GM21786 (cell line): ENCODE measurements around the gene JAK3.
"Not testable (repeated sequence)": the region's sequence is repeated elsewhere in the genome, so short reads cannot be mapped to it uniquely, and the experiment has no call there.

Experiments
- ATAC-seq: cut with Tn5 transposase; IDR thresholded peaks from one replicate; pipeline ENCODE4 v1.9.1; 2021; ENCODE audit not compliant: unreplicated experiment

The JAK3 gene

DNA sequence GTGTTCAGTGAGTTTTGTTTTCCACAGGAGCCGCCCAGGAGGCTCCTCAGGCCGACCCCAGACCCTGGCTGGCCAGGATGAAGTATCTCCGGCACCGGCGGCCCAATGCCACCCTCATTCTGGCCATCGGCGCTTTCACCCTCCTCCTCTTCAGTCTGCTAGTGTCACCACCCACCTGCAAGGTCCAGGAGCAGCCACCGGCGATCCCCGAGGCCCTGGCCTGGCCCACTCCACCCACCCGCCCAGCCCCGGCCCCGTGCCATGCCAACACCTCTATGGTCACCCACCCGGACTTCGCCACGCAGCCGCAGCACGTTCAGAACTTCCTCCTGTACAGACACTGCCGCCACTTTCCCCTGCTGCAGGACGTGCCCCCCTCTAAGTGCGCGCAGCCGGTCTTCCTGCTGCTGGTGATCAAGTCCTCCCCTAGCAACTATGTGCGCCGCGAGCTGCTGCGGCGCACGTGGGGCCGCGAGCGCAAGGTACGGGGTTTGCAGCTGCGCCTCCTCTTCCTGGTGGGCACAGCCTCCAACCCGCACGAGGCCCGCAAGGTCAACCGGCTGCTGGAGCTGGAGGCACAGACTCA, 40.0 kb downstream of the JAK3 start:
- no peak for ATAC-seq

GRCh38 chr19:17806945-17807344, 40.8 kb downstream of the JAK3 start:
- no peak for ATAC-seq

DNA sequence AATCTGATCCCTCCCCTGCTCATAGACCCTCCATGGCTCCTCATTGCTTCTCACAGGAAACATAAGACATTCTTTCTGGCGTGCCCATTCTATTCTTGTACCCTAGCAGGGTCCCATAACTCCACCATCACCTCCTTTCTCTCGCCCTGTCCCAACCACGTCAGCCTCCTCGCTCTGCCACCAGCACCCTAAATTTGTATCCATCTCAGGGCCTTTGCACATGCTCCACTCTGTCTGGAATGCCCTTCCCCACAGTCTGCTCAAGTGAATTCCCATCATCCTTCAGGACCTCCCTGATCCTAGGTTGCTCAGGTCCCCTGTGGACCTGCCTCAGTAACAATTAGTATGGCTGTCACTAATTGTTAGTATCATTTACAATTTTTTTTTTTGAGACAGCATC, 42.4 kb downstream of the JAK3 start:
- ATAC-seq: no peak

- no peak for ATAC-seq
Measured at GRCh38 chr19:17803264-17803896, 44.4 kb downstream of the JAK3 start.

DNA sequence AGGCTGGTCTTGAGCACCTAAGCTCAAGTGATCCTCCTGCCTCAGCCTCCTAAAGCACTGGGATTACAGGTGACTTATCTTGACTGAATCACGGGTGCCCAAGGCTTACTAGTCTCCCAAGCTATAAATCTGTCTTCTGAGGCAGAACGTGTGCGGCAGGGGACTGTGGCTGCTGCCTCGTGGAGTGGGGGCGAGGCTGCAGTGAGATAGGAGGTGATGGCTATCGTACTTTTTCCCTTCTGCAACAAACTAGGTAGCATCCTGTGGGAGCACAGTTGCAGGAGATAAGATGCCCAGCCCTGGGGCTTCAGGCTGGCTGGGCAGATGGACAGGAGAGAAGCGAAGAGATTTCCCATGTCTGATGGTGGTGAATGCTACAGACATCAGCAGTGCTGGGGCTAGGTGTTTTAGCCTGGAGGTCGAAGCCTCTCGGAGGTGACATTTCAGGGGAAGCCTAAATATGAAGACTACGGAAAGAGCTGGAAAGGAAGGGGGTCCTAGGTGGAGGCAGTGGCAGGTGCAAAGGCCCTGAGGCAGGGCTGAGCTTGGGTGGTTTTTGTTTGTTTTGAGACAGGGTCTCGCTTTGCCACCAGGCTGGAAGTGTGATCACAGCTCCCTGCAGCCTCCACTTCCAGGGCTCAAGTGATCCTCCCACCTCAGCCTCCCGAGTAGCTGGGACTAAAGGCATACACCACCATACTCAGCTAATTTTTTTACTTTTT, 45.5 kb downstream of the JAK3 start:
- ATAC-seq: no peak

DNA sequence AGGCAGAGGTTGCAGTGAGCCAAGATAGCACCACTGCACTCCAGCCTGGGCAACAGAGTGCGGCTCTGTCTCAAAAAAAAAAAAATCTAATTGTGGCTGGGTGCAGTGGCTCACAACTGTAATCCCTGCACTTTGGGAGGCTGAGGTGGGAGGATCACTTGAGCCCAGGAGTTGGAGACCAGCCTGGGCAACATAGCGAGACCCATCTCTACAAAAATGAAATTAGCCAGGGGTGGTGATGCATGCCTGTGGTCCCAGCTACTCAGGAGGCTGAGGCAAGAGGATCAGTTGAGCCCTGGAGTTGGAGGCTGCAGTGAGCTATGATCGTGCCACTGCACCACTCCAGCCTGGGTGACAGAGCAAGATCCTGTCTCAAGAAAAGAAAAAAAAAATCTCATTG, 49.2 kb downstream of the JAK3 start:
- not testable (repeated sequence) for ATAC-seq

GRCh38 chr19:17797424-17798201, 50.2 kb downstream of the JAK3 start:
- ATAC-seq: no peak

- ATAC-seq: no peak
Measured at GRCh38 chr19:17796838-17797423, 50.9 kb downstream of the JAK3 start.

- ATAC-seq: no peak
Measured at GRCh38 chr19:17796013-17796837, 51.6 kb downstream of the JAK3 start.

DNA sequence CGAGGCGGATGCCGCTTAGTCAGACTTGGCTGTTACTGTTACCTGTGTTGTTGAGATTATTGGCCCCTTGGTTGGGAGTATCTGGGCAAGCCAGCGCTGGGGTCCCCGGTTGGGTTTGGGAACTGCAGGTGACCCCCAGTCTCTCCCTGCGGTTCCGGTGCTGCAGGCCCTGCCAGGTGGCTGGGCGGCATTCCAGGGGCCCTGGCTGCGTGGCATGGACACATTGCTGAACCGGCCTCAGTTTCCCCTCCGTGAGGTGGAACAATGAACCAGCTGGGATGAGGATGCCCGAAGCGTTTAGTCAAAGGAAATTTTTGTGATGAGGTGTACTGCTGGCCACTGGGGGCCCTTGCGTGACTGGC, 52.3 kb downstream of the JAK3 start:
- ATAC-seq: no peak

DNA sequence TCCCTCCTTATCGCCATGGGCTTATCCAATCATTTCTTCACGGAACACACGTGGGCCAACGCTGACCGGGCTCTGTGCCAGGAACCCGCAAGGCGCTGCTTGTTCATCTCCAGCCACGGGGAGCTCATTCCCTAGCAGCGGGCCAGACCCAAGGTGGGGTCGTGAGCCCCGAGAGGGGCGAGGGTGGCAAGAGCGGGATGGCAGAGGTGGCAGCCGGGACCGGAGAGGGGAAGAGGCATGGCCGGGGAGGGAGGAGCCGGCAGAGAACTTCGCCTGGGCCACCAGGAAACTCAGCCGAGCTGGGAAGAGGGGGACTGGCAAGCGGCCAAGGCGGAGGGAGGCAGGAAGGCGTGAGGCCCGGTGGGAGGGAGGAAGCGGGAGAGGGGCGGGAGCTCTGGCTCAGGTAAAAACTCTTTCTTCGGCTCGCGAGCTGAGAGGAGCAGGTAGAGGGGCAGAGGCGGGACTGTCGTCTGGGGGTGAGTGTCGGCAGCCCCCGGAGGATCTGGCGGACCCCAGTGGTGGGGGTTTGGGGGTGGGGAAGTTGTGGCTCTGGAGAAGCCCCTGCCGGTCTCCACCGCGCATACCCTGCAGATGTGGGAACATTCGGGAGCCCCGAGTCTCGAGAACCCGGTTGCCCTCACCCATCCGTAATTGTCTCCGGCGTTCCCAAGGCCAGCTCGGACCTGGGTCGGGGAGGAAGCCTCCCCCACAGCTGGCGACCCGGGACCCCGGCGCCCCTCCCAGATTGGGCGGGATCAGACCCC, 52.9 kb downstream of the JAK3 start, which contains the start of gene B3GNT3:
B3GNT3 (plus strand) TSS at position 408 of the 764 bp plus-strand sequence. CDS start 12,670 bp downstream, outside the sequence.
- no peak for ATAC-seq

GRCh38 chr19:17794412-17794730, 53.4 kb downstream of the JAK3 start:
- no peak for ATAC-seq

GRCh38 chr19:17790059-17790780, 57.6 kb downstream of the JAK3 start:
- ATAC-seq: no peak

DNA sequence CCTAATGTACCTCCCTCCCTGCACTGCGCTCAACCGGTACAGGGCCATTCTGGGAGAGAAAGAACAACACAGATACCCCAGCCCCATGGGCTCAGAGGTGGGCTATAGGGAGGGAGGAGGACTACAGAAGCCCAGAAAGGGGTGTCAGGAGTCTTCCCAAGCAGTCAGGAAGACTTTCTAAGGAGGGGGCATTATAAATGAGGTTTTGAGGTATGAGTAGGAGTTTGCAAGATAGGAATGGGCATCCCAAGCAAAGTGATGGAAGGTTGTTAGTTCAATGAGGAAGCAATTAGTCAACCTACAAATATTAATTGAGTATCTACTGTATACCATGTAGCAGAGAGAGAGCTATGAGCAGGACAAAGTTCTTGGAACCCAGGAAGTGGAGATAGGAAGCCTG, 59.1 kb downstream of the JAK3 start:
- no peak for ATAC-seq

GRCh38 chr19:17787274-17787913, 60.4 kb downstream of the JAK3 start:
- ATAC-seq: no peak

DNA sequence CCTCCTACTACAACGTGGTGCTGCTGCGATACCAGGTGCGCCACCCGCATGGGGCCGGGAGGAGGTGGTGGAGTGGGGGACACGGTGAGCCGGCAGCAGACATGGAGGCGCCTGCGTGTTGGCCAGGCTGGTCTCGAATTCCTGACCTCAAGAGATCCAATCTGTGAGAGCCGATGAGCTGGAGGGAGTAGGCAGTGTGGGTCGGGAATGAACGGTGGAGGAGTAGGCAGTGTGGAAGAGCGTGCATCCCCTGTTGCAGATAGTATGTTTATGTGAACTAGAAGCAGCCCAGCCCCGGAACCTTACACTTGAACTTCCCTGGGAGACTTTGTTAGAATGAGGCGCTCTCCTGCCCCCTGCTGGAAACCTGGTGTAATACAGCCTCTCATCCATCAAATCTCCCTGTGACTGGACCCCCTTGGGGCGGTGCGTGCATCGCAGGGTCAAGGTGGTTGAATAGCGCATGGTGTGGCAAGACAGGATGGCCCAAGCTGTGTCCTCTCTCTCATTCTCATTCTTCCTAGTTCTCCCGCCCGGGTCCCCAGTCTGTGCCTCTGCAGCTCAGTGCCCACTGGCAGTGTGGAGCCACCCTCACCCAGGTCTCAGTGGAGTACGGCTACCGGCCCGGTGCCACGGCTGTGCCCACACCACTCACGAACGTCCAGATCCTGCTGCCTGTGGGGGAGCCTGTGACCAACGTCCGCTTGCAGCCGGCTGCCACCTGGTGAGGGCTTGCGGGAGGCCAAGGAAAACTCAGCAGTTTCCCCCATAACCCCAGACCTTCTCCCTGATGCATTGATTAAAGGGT, 63.4 kb downstream of the JAK3 start:
- no peak for ATAC-seq

DNA sequence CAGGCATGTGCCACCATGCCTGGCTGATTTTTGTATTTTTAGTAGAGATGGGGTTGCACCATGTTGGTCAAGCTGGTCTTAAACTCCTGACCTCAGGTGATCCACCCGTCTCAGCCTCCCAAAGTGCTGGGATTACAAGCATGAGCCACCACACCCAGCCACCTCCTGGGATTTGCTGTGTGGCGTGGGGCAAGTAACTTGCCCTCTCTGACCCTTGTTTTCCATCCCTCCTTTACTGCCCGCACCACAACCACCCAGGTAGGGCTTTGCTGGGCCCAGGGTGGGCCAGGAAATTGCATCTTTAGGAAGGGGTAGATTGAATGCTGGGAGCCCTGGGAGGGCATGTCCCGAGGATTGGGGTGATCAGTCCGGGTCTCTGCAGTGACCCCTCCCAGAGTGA, 64.1 kb downstream of the JAK3 start:
- ATAC-seq: not testable (repeated sequence)

DNA sequence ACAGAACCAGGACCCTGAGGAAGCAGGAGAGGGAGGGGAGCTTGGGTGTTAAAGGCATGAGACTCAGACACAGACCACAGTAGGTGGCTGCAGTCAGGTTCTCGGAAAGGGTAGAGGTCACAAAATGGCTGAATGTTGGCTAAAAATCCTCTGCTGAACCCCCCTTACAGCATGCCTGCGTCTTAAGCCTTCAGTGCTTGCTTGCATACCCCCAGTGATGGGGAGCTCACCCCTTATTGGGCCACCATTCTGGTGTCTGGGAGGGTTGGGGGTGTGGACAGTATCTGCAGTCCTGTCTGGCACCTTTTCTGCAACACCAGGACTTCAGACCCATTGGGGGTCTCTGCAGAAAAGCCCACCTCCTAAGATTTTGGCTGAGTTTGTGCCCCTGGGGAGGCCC, 67.0 kb downstream of the JAK3 start:
- no peak for ATAC-seq
